Occipital lobe (tissue), 2 donors: ENCODE results near the gene TIPRL. TPM values are rescaled to one million over a fixed set of nuclear protein-coding genes. Genes with fewer than 3 reads are reported as not detected.

Experiments
- DNase-seq: peaks from one replicate; lab custom pipeline; 2025; lab: John Stamatoyannopoulos, UW
- total RNA-seq: library from RNA; depleted of rRNA; stranded (reverse); fragments of >200 nt; gene quantifications from one replicate; pipeline ENCODE4 v1.2.3, GENCODE V29; 2014

Gene TIPRL
- total RNA-seq, 1 donor from 2014 or later = 101 TPM

DNA sequence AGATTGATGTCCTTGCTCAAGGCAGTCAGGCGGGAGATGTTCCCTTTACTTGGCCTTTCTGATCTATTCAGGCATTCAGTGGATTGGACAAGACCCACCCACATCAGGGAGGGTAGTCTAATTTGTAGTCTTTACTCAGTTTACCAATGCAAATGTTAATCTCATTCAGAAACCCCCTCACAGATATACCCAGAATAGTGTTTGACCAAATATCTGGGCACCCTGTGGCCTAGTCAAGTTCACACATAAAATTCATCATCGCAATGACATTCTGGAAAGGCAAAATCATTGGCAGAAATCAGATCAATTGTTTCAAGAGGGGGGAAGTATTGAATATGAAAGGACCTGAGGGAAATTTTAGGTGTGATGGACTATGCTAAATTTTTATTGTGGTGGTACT lies 34.6 kb downstream of the TIPRL start:
- no peak for DNase-seq

DNA sequence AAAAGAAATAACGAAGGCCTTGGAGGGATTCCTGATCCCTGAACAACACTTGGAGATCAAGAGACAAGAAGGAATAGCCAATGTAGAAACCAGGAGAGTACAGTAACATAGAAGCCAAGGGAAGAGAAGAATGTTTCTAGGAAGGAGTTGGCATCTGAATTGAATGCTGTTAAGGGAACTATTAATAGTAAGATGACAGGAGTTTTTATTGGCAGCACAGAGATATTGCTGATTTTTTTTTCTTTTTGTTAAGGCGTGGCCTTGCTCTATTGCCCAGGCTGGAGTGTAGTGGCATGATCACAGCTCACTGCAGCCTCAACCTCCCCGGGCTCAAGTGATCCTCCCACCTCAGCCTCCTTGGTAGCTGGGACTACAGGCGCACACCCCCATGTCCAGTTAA lies 37.4 kb downstream of the TIPRL start:
- DNase-seq = no peak

DNA sequence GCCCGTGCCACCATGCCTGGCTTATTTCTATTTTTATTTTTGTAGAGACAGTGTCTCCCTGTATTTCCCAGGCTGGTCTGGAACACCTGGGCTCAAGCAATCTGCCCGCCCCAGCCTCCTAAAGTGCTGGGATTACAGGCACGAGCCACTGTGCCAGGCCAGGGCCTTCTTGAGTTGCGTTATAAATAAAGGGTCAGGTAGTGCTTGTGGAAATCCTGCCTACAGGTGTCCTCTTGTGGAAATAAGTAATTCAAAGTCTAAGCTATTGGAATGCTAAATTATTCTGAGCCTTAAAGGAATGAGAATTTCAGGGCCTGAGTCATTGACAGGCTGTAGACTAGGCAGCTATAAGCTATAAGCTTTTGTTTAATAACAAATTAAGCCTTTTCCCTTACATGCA lies 38.9 kb downstream of the TIPRL start:
- no peak for DNase-seq

DNA sequence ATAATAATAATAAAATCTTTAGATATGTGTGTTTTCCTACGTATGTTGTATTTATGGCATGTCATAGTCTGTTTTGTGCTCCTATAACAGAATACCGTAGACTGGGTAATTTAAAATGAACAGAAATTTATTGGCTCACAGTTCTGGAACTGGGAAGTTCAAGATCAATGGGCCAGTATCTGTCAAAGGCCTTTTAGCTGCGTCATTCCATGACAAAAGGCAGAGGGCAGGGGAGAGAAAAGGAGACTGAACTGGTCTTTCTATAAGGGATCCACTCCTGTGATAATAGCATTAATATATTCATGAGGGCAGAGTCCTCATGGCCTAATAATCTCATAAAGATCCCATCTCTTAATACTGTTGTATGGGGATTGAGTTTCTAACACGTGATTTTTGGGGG lies 39.9 kb downstream of the TIPRL start:
- no peak for DNase-seq

DNA sequence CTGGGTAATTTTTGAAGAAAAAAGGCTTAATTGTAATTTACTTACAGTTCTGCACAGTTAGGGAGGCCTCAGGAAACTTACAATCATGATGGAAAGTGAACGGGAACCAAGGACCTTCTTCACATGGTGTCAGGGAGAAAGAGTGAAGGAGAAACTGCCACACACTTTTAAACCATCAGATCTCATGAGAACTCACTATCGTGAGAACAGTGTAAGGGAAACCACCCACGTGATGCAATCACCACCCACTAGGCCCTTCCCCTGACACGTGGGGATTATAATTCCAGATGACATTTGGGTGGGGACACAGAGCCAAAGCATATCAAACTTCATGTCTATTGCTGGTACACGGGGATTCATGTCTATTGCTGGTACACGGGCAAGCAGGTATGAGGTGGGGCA lies 41.7 kb downstream of the TIPRL start:
- DNase-seq = no peak

DNA sequence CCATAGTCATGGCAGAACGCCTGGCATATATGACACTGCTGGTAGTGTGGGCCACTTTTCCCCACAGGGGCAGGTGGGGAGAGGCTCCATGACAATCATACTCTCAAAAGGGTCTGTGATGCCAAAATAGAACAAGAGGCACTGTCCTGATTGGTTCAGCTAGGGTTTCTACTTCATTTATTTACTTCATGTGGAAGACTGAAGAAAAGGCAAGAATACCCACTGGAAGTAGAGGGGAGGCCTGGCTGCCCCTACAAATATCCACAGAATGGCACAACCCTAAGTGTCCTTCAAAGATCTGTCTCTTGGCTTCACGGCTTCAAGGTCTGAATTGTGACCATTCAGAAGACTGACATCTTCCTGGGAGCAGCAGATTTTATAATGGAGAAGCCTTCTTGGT lies 42.5 kb downstream of the TIPRL start:
- DNase-seq = no peak

DNA sequence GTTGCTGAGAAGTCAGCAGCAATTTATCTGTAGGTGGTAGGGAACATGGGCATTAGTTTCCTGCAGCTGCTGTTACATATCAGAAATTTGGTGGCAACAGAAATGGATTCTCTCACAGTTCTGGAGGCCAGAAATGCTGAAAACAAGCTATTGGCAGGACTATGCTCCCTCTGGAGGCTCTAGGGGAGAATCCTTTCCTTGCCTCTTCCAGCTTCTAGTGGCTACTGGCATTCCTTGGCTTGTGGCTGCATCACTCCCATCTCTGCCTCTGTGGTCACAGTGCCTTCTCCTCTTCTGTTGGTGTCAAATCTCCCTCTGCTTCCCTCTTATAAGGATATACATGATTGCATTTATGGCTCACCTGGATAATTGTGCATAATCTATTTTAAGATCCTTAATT lies 44.5 kb downstream of the TIPRL start:
- no peak for DNase-seq

DNA sequence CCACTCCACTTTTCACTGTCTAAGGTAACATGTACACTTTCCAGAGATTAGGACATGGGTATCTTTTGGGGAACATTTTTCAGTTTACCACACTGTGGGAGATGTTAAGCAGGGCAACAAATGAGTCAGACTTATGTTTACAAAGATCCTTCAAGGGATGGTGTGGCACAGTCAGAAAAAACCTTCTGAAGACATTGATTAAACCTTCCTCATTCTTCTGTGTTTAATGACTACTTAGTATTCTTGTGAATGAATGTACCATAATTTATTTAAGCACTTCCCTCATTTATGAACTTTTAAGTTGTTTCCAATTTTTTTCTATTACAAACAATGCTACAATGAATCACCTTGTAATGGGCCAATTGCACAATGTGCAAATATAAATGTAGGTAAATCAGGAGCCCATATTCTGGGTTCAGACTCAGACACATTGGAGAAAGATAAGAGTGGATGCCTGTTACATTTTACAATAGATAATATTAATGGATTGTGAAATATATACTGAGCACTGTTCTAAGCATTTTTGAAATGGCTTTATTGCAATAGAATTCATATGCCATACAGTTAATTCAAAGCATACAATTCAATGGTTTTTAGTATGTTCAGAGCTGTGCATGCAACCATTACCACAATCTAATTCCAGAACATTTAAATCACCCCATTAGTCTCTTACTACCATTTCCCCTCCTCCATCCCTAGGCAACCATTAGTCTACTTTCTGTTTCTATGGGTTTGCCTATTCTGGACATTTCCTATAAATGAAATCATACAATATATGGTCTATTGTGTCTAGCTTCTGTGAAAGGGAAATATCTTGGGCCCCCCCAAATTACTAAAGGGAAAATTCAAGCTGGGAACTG lies 45.1 kb downstream of the TIPRL start:
- DNase-seq = no peak

DNA sequence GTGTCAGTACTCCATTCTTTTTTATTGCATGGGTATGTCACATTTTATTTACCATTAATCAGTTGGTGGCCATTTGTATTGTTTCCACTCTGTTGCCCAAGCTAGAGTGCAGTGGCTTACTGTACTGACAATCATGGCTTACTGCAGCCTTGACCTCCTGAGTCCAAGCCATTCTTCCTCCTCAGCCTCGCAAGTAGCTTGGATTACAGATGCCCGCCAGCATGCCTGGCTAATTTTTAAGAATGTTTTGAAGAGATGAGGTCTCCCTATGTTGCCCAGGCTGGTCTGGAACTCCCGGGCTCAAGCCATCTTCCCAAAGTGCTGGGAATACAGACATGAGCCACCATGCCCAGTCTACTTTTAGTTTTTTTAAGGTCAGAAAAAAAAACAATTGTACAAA lies 46.2 kb downstream of the TIPRL start:
- DNase-seq = no peak

DNA sequence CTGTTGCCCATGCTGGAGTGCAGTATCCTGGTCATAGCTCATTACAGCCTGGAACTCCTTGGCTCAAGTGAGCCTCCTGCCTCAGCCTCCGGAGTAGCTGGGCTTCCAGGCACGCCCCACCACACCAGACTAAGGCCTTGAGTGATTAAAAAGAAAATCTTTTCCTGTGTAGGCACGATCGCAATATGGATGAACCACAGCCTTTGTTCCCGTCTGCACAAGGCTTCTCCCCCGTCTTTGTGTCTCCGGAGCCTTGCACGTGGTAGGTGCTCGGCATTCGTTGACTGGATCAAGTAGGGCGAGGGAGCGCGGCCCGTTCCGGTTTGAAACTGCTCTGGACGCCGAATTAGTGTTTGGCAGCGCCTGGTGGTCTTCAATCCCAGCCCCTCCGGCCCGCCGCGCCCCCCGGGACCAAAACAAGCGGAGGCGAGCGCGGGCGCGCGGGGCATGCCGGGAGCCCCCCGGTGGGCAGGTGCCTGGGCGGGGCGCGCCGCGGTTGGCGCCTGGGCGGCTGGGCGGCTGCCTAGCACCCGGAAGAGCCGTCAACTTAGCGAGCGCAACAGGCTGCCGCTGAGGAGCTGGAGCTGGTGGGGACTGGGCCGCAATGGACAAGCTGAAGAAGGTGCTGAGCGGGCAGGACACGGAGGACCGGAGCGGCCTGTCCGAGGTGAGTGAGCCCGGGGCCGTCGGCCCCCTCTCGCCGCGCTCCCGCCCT lies 46.9 kb downstream of the TIPRL start, which contains the start of gene SFT2D2:
Gene SFT2D2 (plus strand): TSS at position 529 of the 715 bp plus-strand sequence. CDS start 76 bp downstream, at position 605.
- DNase-seq = peak; percentile 56

DNA sequence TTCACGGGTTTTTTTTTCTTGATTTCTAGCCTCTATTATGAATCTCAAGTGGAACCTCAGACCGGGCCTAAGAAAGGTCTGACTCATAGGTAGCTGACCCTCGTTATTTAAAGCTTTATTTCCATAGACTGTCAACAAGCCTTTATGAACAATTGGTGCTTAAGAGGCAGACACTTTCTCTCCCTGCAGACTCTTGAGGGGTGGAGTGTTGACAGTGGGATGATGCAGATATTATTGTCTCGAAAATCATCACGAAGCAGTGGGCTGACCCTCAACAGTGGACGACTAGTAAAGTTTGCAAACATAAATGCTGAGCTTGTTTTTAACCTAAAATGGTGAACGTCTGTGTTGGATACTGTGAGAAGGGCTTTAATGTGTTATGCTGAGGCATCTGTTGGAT lies 48.9 kb downstream of the TIPRL start:
- no peak for DNase-seq

DNA sequence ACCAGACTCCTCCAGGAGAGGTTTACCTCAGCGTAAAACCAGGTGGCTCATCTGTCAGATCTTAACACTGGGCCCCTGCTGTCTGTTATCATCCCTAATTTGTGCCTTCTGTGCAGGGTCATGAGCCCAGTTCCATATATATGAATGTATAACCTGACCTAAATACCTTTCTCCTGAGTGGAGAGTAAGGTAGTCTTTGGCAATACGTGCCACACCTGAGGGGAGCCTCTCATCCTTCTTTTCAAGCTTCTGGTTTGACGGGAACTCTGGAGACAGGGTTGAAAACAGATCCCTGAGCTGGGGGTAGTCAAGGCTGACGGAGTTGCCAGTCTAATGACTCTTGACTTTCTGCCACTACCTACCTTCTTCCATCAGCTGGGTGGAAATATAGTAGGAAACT lies 51.1 kb downstream of the TIPRL start:
- no peak for DNase-seq

DNA sequence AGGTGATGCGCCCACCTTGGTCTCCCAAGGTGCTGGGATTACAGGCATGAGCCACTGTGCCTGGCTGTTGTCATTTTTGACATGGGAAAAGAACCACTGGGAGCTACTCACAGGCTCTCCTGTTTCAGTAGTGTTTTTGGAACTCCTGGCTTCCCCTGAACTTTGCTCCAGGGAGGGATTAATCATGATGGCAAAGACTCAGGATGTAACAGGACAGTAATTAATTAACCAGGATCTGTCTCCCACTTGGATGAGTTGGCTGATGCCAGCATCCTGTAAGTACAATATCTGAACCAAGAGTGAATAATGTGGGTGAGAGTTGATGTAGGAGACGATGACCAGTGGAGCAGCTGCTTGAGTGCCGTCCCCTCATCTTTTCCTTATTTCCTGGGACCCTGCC lies 51.9 kb downstream of the TIPRL start:
- no peak for DNase-seq

DNA sequence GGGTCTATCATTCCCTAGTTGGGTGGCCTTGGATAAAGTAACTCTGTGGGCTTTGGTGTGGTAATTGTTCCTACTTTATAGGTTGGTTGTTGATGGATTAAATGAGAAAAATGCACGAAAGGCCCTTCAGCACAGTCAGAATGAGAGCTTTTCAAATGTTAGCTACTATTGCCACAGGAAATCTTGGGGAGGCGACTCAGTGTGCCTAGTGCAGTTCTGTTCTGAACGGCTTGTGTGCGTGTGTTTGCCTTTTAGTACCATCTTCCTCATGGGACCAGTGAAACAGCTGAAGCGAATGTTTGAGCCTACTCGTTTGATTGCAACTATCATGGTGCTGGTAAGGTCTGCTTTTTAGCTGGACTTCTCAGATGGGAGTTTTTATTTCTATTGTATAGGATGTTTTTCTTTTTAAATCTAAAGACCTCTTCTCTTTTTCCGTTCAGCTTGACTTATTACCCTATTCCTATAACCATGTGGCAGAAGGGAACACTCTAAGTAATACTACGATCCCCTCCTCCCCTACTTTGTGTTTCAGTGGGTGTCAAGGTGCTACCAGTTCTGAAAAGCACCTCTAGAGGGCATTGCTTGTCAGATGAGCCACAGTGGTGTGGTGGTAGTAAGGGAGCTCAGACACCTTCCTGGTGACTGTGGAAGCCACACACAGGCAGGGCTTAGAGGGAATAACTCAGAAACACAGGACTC lies 56.2 kb downstream of the TIPRL start:
- DNase-seq = no peak

DNA sequence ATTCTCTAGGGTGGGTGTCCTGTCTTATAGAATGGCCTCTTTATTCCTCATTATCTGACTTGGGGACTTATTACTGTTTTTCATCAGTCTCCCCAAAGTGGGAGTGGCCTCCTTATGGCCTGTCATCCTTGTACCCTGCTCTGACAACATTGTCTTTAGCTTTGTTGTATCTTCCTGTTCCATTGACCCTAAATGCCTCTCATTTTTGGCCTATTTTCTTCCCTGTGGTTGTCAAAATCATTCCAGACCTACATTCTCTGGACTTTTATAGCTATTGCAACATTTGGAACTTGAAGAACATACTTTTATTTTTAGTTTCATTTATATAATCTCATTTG lies 56.8 kb downstream of the TIPRL start:
- DNase-seq = no peak

DNA sequence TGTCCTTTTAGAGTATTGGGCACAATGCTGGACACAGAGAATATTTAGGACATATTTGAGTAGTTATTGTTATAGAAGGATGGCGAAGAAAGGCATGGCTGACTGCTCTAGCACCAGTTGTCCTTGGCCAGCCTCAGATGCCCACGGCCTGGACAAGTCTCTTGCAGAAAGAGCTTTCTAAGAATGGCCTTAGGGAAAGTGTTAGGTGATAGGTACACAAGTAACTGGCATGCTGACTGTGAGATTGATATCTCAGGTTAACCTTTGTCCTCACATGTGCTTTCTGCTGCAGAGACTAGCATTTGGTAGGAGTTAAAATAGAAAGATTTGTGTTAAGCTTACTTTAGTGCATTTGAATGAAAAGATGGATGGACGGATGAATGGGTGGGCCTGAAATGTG lies 57.2 kb downstream of the TIPRL start:
- DNase-seq = no peak

DNA sequence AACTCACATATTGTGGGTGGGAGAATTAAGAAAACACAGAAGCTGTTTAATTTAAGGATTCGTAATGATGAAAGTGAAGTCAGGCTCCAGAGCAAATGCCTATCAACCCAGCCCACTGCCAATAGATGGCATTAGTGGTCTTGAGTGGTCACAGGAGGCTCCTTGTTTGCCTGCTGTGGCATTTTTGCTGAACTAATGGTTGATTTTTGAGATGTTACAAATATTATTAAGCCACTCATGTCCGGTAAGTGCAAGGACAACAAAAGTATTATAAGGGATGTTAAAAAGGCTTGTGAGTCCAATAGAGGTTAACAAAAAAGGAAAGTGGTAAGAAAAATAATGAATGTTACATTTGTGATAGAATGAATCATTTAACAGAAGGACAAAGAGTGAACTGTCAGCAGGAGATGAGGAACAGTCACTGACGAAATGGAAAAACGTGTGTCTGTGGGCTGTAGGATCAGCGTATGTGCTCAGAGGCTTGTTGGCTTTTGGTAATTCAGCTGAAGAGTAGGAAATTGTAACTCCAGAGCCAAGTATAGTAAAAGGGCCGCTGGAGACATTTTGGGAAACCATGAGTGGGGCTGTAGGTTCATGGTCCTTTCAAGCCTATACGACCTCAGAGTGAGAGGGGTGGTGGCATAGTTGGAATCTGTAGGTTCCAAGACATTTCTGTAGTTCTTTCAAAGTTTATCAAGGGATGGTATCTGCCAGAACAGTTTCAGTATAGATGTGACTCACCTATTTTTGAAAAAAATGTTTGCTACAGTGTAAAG lies 58.3 kb downstream of the TIPRL start:
- no peak for DNase-seq

DNA sequence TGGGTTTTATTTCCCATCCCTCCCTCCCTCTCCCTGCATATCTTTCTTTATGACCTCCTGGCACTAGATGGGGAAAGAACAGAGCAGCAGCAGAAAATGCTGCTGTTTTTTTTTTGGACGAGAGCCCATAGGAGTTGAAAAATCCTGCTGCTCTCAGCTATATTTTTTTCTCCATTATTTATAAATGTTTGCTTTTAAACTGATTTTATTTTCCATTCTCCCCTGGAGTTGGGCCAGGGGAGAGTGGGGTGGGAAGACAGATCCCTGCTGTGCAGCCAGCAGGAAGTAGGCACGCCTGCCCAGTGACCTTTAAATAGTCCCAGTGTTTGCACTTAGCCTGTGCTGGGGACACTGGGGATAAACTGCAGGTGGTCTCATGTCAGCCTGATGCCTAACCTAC lies 64.4 kb downstream of the TIPRL start:
- no peak for DNase-seq

DNA sequence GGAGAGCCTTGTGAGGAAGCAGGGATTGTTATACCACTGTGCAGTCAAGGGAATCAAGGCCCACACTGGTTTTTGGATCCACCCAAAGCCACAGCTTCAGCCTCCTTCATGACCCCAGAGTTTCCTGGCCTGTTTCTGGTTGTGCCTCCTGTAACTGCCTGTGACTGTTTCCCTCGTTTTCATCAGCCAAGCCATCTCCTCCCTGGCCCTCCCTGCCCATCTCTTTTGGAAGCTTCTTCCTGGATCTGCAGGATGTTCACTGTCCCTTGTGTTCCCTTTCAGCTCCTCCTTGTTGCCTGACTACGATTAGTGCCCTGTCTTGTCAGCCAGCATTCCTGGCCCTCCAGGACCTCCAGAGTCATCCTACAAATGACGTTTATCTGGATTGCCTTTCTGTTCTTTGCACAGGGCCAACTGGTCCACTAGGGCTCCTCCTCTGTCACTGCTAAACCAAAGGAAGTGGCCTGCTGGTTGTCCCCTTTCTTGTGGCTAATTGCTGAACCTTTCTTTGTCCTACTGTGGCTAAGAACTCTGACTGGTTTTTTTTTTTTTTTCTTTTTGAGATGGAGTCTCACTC lies 65.0 kb downstream of the TIPRL start:
- no peak for DNase-seq

DNA sequence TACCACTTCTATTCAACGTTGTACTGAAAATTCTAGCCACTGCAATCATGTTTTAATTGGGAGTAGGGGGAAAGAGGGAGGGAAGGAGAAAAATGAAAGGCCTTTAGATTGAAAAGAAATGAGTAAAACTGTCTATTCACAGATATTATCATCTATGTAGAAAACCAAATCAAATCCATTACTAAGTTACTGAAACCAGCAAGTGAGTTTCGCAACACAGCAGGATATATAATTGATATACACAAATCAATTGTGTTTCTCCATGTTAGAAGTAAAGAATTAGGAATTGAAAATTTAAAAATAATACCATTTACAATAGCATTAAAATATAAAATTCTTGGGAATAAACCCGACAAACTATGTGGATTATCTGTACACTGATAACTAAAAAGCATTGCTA lies 66.3 kb downstream of the TIPRL start:
- no peak for DNase-seq

DNA sequence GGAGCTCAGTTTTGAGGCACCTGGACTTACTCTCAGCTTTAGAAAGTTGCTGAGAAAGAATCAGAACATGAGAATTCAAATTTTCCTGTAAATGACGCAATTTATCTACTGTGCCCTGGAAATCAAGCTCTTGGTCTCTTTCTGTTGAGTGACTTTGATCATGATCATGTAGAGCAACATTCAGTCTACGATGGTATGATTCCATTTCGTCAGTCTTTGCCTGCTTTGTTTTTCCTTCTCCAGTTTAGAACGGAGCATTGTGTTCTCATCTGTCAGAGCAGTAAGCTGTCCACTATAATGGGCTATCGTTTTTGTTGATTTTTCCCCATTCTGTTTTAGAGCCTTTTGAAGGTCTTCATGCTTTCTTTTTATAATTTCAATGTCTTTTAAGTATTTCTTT lies 67.7 kb downstream of the TIPRL start:
- no peak for DNase-seq
